NCI-H2227 (cell line): ENCODE results near the gene PIAS1.
"Not testable (repeated sequence)": the region's sequence is repeated elsewhere in the genome, so short reads cannot be mapped to it uniquely, and the experiment has no call there.

Experiments
- DNase-seq: peaks from one replicate; lab custom pipeline; 2025; ENCODE audit not compliant: unreplicated experiment; lab: John Stamatoyannopoulos, UW

The PIAS1 gene

GRCh38 chr15:68114356-68114755, 60.2 kb downstream of the PIAS1 start:
- DNase-seq, result no peak

GRCh38 chr15:68114840-68115239, 60.7 kb downstream of the PIAS1 start:
- DNase-seq, result no peak

- DNase-seq, result no peak
Measured at GRCh38 chr15:68124700-68125099, 70.6 kb downstream of the PIAS1 start.

- no peak for DNase-seq
Measured at GRCh38 chr15:68126396-68126795, 72.3 kb downstream of the PIAS1 start.

GRCh38 chr15:68129072-68129471, 75.0 kb downstream of the PIAS1 start:
- no peak for DNase-seq

- no peak for DNase-seq
Measured at GRCh38 chr15:68130851-68131250, 76.7 kb downstream of the PIAS1 start.

GRCh38 chr15:68137096-68137495, 83.0 kb downstream of the PIAS1 start:
- DNase-seq, result no peak

GRCh38 chr15:68143129-68143528, 89.0 kb downstream of the PIAS1 start:
- no peak for DNase-seq

GRCh38 chr15:68143785-68144184, 89.7 kb downstream of the PIAS1 start:
- no peak for DNase-seq

GRCh38 chr15:68145706-68146105, 91.6 kb downstream of the PIAS1 start:
- no peak for DNase-seq

GRCh38 chr15:68148039-68148438, 93.9 kb downstream of the PIAS1 start:
- DNase-seq, result no peak

GRCh38 chr15:68149059-68149458, 94.9 kb downstream of the PIAS1 start:
- DNase-seq, result no peak

- no peak for DNase-seq
Measured at GRCh38 chr15:68150187-68150586, 96.1 kb downstream of the PIAS1 start.

GRCh38 chr15:68151277-68151676, 97.2 kb downstream of the PIAS1 start:
- no peak for DNase-seq

- DNase-seq, result no peak
Measured at GRCh38 chr15:68152342-68152741, 98.2 kb downstream of the PIAS1 start.

- peak; percentile 60 for DNase-seq
Measured at GRCh38 chr15:68154923-68155559, 100.9 kb downstream of the PIAS1 start.

GRCh38 chr15:68157074-68157473, 103.0 kb downstream of the PIAS1 start:
- DNase-seq, result no peak

- no peak for DNase-seq
Measured at GRCh38 chr15:68158046-68158628, 104.0 kb downstream of the PIAS1 start.

GRCh38 chr15:68163191-68163590, 109.1 kb downstream of the PIAS1 start:
- DNase-seq, result no peak

- DNase-seq, result no peak
Measured at GRCh38 chr15:68166847-68167246, 112.7 kb downstream of the PIAS1 start.

- DNase-seq, result not testable (repeated sequence)
Measured at GRCh38 chr15:68172037-68172436, 117.9 kb downstream of the PIAS1 start.

- no peak for DNase-seq
Measured at GRCh38 chr15:68173119-68173518, 119.0 kb downstream of the PIAS1 start.

GRCh38 chr15:68175526-68175925, 121.4 kb downstream of the PIAS1 start:
- no peak for DNase-seq
